Coronary artery (tissue), 2 donors: ENCODE data around the gene ZNF471.

ENCODE experiments used
- DNase-seq: peaks from one replicate; pipeline ENCODE4 v3.0.0-alpha.2; 2017; ENCODE audit warnings: low spot score
- H3K27ac ChIP-seq, 2 donors: fragments of 200-600 bp; sonication (generic); one replicate each; pipeline ENCODE4 v1.5.1; 2016 to 2019
- H3K4me3 ChIP-seq: fragments of 200-600 bp; sonication (generic); 2 replicates; pipeline ENCODE4 v1.5.1; 2016; ENCODE audit warnings: mild to moderate bottlenecking, moderate library complexity
- CTCF ChIP-seq: fragments of 200-600 bp; sonication (generic); IDR thresholded peaks from one replicate; pipeline ENCODE4 v1.5.1; 2019; ENCODE audit warnings: antibody characterized with exemption

ZNF471 gene

GRCh38 chr19:56504581-56504980, 3.1 kb upstream of the ZNF471 start:
- Histone ChIP-seq H3K4me3 (no peak overlapping the region), H3K27ac (no peak overlapping the region)
- DNase-seq = no peak
- TF ChIP-seq CTCF = no peak

- no peak for TF ChIP-seq CTCF
- H3K27ac ChIP-seq = peak overlapping the region; percentile 92 to 93
- no peak for DNase-seq
- H3K4me3 ChIP-seq = peak overlapping the region; percentile 74
Observed at GRCh38 chr19:56508290-56508778, 679 bp downstream of the ZNF471 start.

GRCh38 chr19:56525214-56525860, 17.7 kb downstream of the ZNF471 start:
- no peak for TF ChIP-seq CTCF
- DNase-seq = no peak
- peak overlapping the region; percentile 35 for H3K4me3 ChIP-seq
- H3K27ac ChIP-seq = no peak overlapping the region

- H3K4me3 ChIP-seq = peak overlapping the region; percentile 82
- DNase-seq = no peak
- no peak for TF ChIP-seq CTCF
- no peak overlapping the region for H3K27ac ChIP-seq
Observed at GRCh38 chr19:56537442-56537841, 29.8 kb downstream of the ZNF471 start.

- no peak for TF ChIP-seq CTCF
- peak overlapping the region; percentile 59 to 95 for H3K27ac ChIP-seq
- peak overlapping the region; percentile 82 for H3K4me3 ChIP-seq
- DNase-seq = peak; percentile 95
Observed at GRCh38 chr19:56538254-56538760, 30.7 kb downstream of the ZNF471 start.

GRCh38 chr19:56538761-56539263, 31.2 kb downstream of the ZNF471 start, which contains the start of gene ZFP28:
TSS of gene ZFP28 (plus strand) at chr19:56538948. CDS start at chr19:56539019, 71 bp downstream.
- no peak for DNase-seq
- no peak for TF ChIP-seq CTCF
- peak within 1 kb of the TSS; percentile 82 for H3K4me3 ChIP-seq
- peak within 1 kb of the TSS; percentile 78 to 95 for H3K27ac ChIP-seq

GRCh38 chr19:56543776-56544175, 36.1 kb downstream of the ZNF471 start:
- H3K27ac ChIP-seq = no peak overlapping the region
- no peak for TF ChIP-seq CTCF
- peak overlapping the region; percentile 13 for H3K4me3 ChIP-seq
- DNase-seq = no peak
